Sigmoid colon (tissue), 7 donors: ENCODE results near the gene EFHC2. TPM values are rescaled to one million over a fixed set of nuclear protein-coding genes. Genes with fewer than 3 reads are reported as not detected.

ENCODE experiments used
- DNase-seq: peaks from one replicate; pipeline ENCODE4 v3.0.0-alpha.2; 2019
- H3K27ac ChIP-seq, 4 donors: fragments of 200-600 bp; sonication (generic); one replicate each; pipeline ENCODE4 v1.5.1; 2016 to 2019; ENCODE audit warnings: mild to moderate bottlenecking in 1 of 4
- H3K27me3 ChIP-seq, 3 donors: fragments of 200-600 bp; sonication (generic); one replicate each; pipeline ENCODE4 v1.5.1; 2019; ENCODE audit warnings: mild to moderate bottlenecking in 1 of 3
- H3K36me3 ChIP-seq, 4 donors: fragments of 200-600 bp; sonication (generic); one replicate each; pipeline ENCODE4 v1.5.1; 2016 to 2019
- H3K4me1 ChIP-seq, 4 donors: fragments of 200-600 bp; sonication (generic); one replicate each; pipeline ENCODE4 v1.5.1; 2017 to 2019
- H3K4me3 ChIP-seq, 4 donors: fragments of 200-600 bp; sonication (generic); one replicate each; pipeline ENCODE4 v1.5.1; 2017 to 2019; ENCODE audit warnings: mild to moderate bottlenecking in 2 of 4, moderate library complexity in 1 of 4
- H3K9me3 ChIP-seq, 4 donors: fragments of 200-600 bp in 3 of 4; sonication (generic) in 3 of 4; one replicate each; pipeline versions ENCODE4 v1.5.1 to v1.6.1; 2013 to 2019
- CTCF ChIP-seq, 4 experiments: fragments of 450-650 bp in 3 of 4; fragments of 200-600 bp in 1 of 4; IDR thresholded peaks; one replicate each; pipeline ENCODE4 v1.5.1; 2016 to 2019; ENCODE audit warnings: antibody characterized with exemption in 4 of 4, mild to moderate bottlenecking in 3 of 4, moderate library complexity in 2 of 4
- EP300 ChIP-seq, 4 donors: sonication (generic); formaldehyde crosslinking; IDR thresholded peaks; one replicate each; pipeline ENCODE4 v1.6.1; 2017; ENCODE audit warnings: antibody characterized with exemption in 4 of 4
- POLR2A ChIP-seq, 2 donors: fragments of 450-650 bp; IDR thresholded peaks; one replicate each; pipeline ENCODE4 v1.6.1; 2016; ENCODE audit warnings: antibody characterized with exemption in 2 of 2, mild to moderate bottlenecking in 2 of 2, moderate library complexity in 2 of 2
- POLR2AphosphoS5 ChIP-seq, 4 donors: sonication (generic); formaldehyde crosslinking; IDR thresholded peaks; one replicate each; pipeline ENCODE4 v1.6.1; 2017; ENCODE audit warnings: antibody characterized with exemption in 4 of 4
- WGBS, 2 donors: extraction: QIAGEN DNeasy Blood & Tissue Kit; methylation state at CpG; one replicate each; pipeline ENCODE4 v1.1.7; 2013; 5-methylcytosine and 5-hydroxymethylcytosine counted together
- intact Hi-C: fragments of 100-400 bp; cut with DNase I; formaldehyde crosslinking; loops from one replicate; pipeline ENCODE4 v1.15.1; 2023
- polyA plus RNA-seq, 3 donors: library from polyadenylated mRNA; stranded (reverse); fragments of 200-250 nt; gene quantifications; one replicate each; pipeline ENCODE4 v1.2.3, GENCODE V29; 2013
- total RNA-seq, 4 donors: library from RNA; depleted of rRNA; stranded (reverse); fragments of >200 nt; gene quantifications; one replicate each; pipeline ENCODE4 v1.1.0, GENCODE V29; 2016
- donor health status: healthy with polysubstance abuse.
- donor health status: Bipolar disorder and iron deficiency.
- donor health status: healthy.

EFHC2 gene
- total and polyA plus RNA-seq, 7 donors: 1.1 to 3.2 (median 2.6) TPM

- WGBS, 2 donors: 18 to 53% methylated on average over 2 of the region's 2 CpGs
- H3K4me1 ChIP-seq: no peaks in the 10 kb centered on the region
- H3K9me3 ChIP-seq: no peaks in the 10 kb centered on the region
- H3K4me3 ChIP-seq: no peak overlapping the region
- intact Hi-C loops: no loop called here
- no peaks in the 10 kb centered on the region for H3K27me3 ChIP-seq
- H3K27ac ChIP-seq: no peak overlapping the region
- DNase-seq: no peak
- no peaks in the 10 kb centered on the region for H3K36me3 ChIP-seq
- TF ChIP-seq POLR2A (IDR thresholded peaks at IDR 0.05) (no peak), POLR2AphosphoS5 (IDR thresholded peaks at IDR 0.05) (no peak), EP300 (IDR thresholded peaks at IDR 0.05) (no peak), CTCF (IDR thresholded peaks at IDR 0.05) (no peak)
Observed at GRCh38 chrX:44130189-44130588, 213.3 kb downstream of the EFHC2 start.

- Histone ChIP-seq H3K4me1 (no peaks in the 10 kb centered on the region), H3K4me3 (no peak overlapping the region), H3K27ac (no peak overlapping the region), H3K27me3 (no peaks in the 10 kb centered on the region), H3K9me3 (no peaks in the 10 kb centered on the region), H3K36me3 (no peaks in the 10 kb centered on the region)
- 94 to 97% methylated on average over 2 of the region's 2 CpGs for WGBS, 2 donors
- DNase-seq: no peak
- TF ChIP-seq POLR2AphosphoS5 (IDR thresholded peaks at IDR 0.05) (no peak), POLR2A (IDR thresholded peaks at IDR 0.05) (no peak), CTCF (IDR thresholded peaks at IDR 0.05) (no peak), EP300 (IDR thresholded peaks at IDR 0.05) (no peak)
- intact Hi-C loops: no loop called here
Observed at GRCh38 chrX:44113337-44113736, 230.1 kb downstream of the EFHC2 start.

- no peak overlapping the region for H3K4me3 ChIP-seq
- WGBS, 2 donors: 73 to 90% methylated on average over 2 of the region's 2 CpGs
- no peaks in the 10 kb centered on the region for H3K36me3 ChIP-seq
- intact Hi-C loops: no loop called here
- H3K27me3 ChIP-seq: no peaks in the 10 kb centered on the region
- H3K4me1 ChIP-seq: no peaks in the 10 kb centered on the region
- no peak for TF ChIP-seq CTCF (IDR thresholded peaks at IDR 0.05)
- no peak for TF ChIP-seq POLR2AphosphoS5 (IDR thresholded peaks at IDR 0.05)
- no peak for TF ChIP-seq EP300 (IDR thresholded peaks at IDR 0.05)
- no peak for TF ChIP-seq POLR2A (IDR thresholded peaks at IDR 0.05)
- H3K27ac ChIP-seq: no peak overlapping the region
- H3K9me3 ChIP-seq: no peaks in the 10 kb centered on the region
- no peak for DNase-seq
Observed at GRCh38 chrX:44106864-44107263, 236.6 kb downstream of the EFHC2 start.

GRCh38 chrX:44105228-44105913 lies 238.1 kb downstream of the EFHC2 start:
- WGBS, 2 donors: 85 to 94% methylated on average over 12 of the region's 12 CpGs
- Histone ChIP-seq H3K27ac (no peak overlapping the region), H3K36me3 (no peaks in the 10 kb centered on the region), H3K9me3 (no peaks in the 10 kb centered on the region), H3K27me3 (no peaks in the 10 kb centered on the region), H3K4me3 (no peak overlapping the region), H3K4me1 (no peaks in the 10 kb centered on the region)
- intact Hi-C loops: no loop called here
- DNase-seq: no peak
- no peak for TF ChIP-seq POLR2AphosphoS5 (IDR thresholded peaks at IDR 0.05)
- no peak for TF ChIP-seq EP300 (IDR thresholded peaks at IDR 0.05)
- no peak for TF ChIP-seq CTCF (IDR thresholded peaks at IDR 0.05)

GRCh38 chrX:44104699-44105098 lies 238.8 kb downstream of the EFHC2 start:
- Histone ChIP-seq H3K4me3 (no peak overlapping the region), H3K27me3 (no peaks in the 10 kb centered on the region), H3K36me3 (no peaks in the 10 kb centered on the region), H3K9me3 (no peaks in the 10 kb centered on the region), H3K27ac (no peak overlapping the region), H3K4me1 (no peaks in the 10 kb centered on the region)
- intact Hi-C loops: no loop called here
- no peak for DNase-seq
- 88 to 92% methylated on average over 3 of the region's 3 CpGs for WGBS, 2 donors
- TF ChIP-seq EP300 (IDR thresholded peaks at IDR 0.05): no peak
- no peak for TF ChIP-seq POLR2AphosphoS5 (IDR thresholded peaks at IDR 0.05)
- no peak for TF ChIP-seq CTCF (IDR thresholded peaks at IDR 0.05)
- TF ChIP-seq POLR2A (IDR thresholded peaks at IDR 0.05): no peak
